A172 (cell line): ENCODE measurements around the gene KLHL40. TPM values are rescaled to one million over a fixed set of nuclear protein-coding genes. Genes with fewer than 3 reads are reported as not detected.

ENCODE experiments used
- DNase-seq: peaks from one replicate; pipeline ENCODE4 v3.0.0-alpha.2; 2015; ENCODE audit warnings: low spot score
- total RNA-seq: library from RNA; depleted of rRNA; stranded (reverse); fragments of >200 nt; shearing (Covaris generic); gene quantifications from 2 replicates; pipeline ENCODE4 v1.2.3, GENCODE V29; 2014

KLHL40 gene
- total RNA-seq, 1 experiment from 2014 or later: not detected

GRCh38 chr3:42668413-42668760 lies 16.9 kb upstream of the KLHL40 start:
- DNase-seq: no peak

GRCh38 chr3:42668793-42669217 lies 16.5 kb upstream of the KLHL40 start:
- DNase-seq: no peak

GRCh38 chr3:42670051-42670576 lies 15.2 kb upstream of the KLHL40 start:
- no peak for DNase-seq

GRCh38 chr3:42670670-42671069 lies 14.7 kb upstream of the KLHL40 start:
- DNase-seq: no peak

GRCh38 chr3:42672515-42672914 lies 12.8 kb upstream of the KLHL40 start:
- no peak for DNase-seq

GRCh38 chr3:42673082-42673481 lies 12.3 kb upstream of the KLHL40 start:
- DNase-seq: no peak

- no peak for DNase-seq
Measured at GRCh38 chr3:42674146-42674545, 11.2 kb upstream of the KLHL40 start.

- DNase-seq: no peak
Measured at GRCh38 chr3:42675909-42676308, 9.4 kb upstream of the KLHL40 start.

- no peak for DNase-seq
Measured at GRCh38 chr3:42678447-42678846, 6.9 kb upstream of the KLHL40 start.

GRCh38 chr3:42680271-42680670 lies 5.1 kb upstream of the KLHL40 start:
- DNase-seq: no peak

- DNase-seq: no peak
Measured at GRCh38 chr3:42680806-42681205, 4.5 kb upstream of the KLHL40 start.

- no peak for DNase-seq
Measured at GRCh38 chr3:42681361-42682038, 3.8 kb upstream of the KLHL40 start.

- no peak for DNase-seq
Measured at GRCh38 chr3:42682301-42683070, 2.9 kb upstream of the KLHL40 start.

GRCh38 chr3:42683875-42684598 lies 1.3 kb upstream of the KLHL40 start:
- DNase-seq: peak; percentile 94

- no peak for DNase-seq
Measured at GRCh38 chr3:42684632-42685362, 540 bp upstream of the KLHL40 start.

GRCh38 chr3:42685891-42686820 lies 819 bp downstream of the KLHL40 start:
- no peak for DNase-seq

GRCh38 chr3:42686832-42687650 lies 1.7 kb downstream of the KLHL40 start:
- no peak for DNase-seq

- no peak for DNase-seq
Measured at GRCh38 chr3:42688016-42688415, 2.7 kb downstream of the KLHL40 start.

GRCh38 chr3:42688487-42689420 lies 3.4 kb downstream of the KLHL40 start:
- DNase-seq: no peak
